Measurements from ENCODE around the gene TOX2. TPM values are rescaled to one million over a fixed set of nuclear protein-coding genes. Genes with fewer than 3 reads are reported as not detected.

TOX2 gene
- total RNA-seq, 1 donor from 2014 or later: 24.3 TPM

- H3K4me3 ChIP-seq: no peak overlapping the region
- H3K9me3 ChIP-seq: no peaks in the 10 kb centered on the region
- ATAC-seq (no peak), DNase-seq (no peak)
- TF ChIP-seq, protein P1, sequence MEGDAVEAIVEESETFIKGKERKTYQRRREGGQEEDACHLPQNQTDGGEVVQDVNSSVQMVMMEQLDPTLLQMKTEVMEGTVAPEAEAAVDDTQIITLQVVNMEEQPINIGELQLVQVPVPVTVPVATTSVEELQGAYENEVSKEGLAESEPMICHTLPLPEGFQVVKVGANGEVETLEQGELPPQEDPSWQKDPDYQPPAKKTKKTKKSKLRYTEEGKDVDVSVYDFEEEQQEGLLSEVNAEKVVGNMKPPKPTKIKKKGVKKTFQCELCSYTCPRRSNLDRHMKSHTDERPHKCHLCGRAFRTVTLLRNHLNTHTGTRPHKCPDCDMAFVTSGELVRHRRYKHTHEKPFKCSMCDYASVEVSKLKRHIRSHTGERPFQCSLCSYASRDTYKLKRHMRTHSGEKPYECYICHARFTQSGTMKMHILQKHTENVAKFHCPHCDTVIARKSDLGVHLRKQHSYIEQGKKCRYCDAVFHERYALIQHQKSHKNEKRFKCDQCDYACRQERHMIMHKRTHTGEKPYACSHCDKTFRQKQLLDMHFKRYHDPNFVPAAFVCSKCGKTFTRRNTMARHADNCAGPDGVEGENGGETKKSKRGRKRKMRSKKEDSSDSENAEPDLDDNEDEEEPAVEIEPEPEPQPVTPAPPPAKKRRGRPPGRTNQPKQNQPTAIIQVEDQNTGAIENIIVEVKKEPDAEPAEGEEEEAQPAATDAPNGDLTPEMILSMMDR (IDR thresholded peaks at IDR 0.05): no peak
- intact Hi-C loops (cut with DNase I): no loop called here
- H3K4me1 ChIP-seq: no peaks in the 10 kb centered on the region
- H3K36me3 ChIP-seq: no peaks in the 10 kb centered on the region
- H3K27ac ChIP-seq: no peak overlapping the region
- H3K27me3 ChIP-seq: no peaks in the 10 kb centered on the region
Measured at GRCh38 chr20:43975096-43975768, 60.6 kb downstream of the TOX2 start.

DNA sequence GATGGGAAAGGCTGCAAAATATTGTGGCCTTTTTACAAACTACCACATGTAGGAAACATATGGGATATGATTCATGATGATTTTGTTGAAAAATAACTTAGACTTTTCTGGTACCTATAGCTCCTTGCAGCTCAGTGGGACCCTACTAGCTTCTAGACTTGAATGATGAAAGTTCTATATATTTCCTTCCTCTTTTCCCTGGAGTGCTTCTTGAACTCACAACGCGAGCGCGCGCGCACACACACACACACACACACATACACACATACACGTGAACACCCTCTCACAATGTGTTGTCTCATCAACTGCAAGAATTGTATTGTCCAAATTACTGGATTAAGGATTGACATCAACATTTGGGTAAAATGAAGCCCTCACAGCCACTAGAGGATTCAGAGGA, 61.9 kb downstream of the TOX2 start:
- Histone ChIP-seq H3K9me3 (no peaks in the 10 kb centered on the region), H3K27ac (no peak overlapping the region), H3K36me3 (no peaks in the 10 kb centered on the region), H3K4me1 (no peaks in the 10 kb centered on the region), H3K27me3 (no peaks in the 10 kb centered on the region), H3K4me3 (no peak overlapping the region)
- TF ChIP-seq, protein P1 (IDR thresholded peaks at IDR 0.05): no peak
- intact Hi-C loops (cut with DNase I): no loop called here
- DNase-seq: no peak
- ATAC-seq: peak; percentile 35

DNA sequence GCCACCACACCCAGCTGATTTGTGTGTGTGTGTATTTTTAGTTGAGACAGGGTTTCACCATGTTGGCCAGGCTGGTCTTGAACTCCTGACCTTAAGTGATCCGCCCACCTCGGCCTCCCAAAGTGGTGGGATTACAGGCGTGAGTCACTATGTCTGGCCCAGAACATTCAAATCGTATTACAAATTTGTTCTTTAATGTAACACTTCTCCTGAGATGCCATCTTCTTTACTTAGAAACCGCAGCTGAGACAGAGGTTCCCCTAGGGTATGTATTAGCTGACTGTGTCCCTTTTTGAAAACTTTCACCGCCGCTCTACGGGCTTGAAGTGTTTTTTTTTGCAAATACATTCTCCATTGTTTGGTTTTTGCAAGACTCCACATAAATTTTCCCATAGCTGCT, 62.6 kb downstream of the TOX2 start:
- H3K4me1 ChIP-seq: no peaks in the 10 kb centered on the region
- H3K27me3 ChIP-seq: no peaks in the 10 kb centered on the region
- DNase-seq: no peak
- no peak overlapping the region for H3K4me3 ChIP-seq
- no peak overlapping the region for H3K27ac ChIP-seq
- no peaks in the 10 kb centered on the region for H3K9me3 ChIP-seq
- TF ChIP-seq, protein P1 (IDR thresholded peaks at IDR 0.05): no peak
- no peak for ATAC-seq
- intact Hi-C loops (cut with DNase I): no loop called here
- H3K36me3 ChIP-seq: no peaks in the 10 kb centered on the region

DNA sequence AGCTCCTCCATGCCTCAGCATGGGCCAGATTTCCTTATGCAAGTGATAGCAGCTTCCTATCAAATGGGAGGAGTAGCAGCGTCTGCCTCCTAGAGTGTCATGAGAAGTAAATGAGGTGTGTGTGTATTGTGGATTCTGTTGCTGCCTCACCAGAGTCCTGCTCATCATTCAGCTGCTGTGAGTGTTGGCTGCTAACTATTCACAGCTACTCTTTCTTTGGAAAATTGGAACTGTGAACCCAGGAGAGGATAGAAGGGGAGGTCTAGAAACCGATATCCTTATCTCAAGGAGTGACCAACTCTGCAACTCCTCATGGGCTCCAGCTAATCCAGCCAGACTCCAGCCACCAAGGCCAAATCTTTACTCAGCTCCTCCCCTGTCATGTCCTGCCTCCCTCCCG, 63.3 kb downstream of the TOX2 start:
- no peak for DNase-seq
- Histone ChIP-seq H3K27ac (no peak overlapping the region), H3K4me3 (no peak overlapping the region), H3K27me3 (no peaks in the 10 kb centered on the region), H3K4me1 (no peaks in the 10 kb centered on the region), H3K9me3 (no peaks in the 10 kb centered on the region), H3K36me3 (no peaks in the 10 kb centered on the region)
- no peak for ATAC-seq
- TF ChIP-seq, protein P1 (IDR thresholded peaks at IDR 0.05): no peak
- intact Hi-C loops (cut with DNase I): no loop called here

DNA sequence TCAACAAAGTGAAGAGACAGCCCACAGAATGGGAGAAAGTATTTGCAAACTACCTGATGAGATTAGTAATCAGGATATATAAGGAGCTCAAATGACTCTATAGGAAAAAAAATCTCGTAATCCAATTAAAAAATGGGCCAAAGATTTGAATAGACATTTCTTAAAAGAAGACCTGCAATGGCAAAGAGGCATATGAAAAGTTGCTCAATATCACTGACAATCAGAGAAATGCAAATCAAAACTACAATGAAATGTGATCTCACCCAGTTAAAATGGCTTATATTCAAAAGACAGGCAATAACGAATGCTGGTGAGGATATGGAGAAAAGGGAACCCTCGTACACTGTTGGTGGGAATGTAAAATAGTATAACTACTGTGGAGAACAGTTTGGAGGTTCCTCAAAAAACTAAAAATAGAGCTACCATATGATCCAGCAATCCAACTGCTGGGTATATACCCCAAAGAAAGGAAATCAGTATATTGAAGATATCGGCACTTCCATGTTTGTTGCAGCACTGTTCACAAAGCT, 65.0 kb downstream of the TOX2 start:
- no peak for DNase-seq
- intact Hi-C loops (cut with DNase I): no loop called here
- H3K9me3 ChIP-seq: no peaks in the 10 kb centered on the region
- H3K27ac ChIP-seq: no peak overlapping the region
- H3K27me3 ChIP-seq: no peaks in the 10 kb centered on the region
- H3K4me3 ChIP-seq: no peak overlapping the region
- TF ChIP-seq, protein P1 (IDR thresholded peaks at IDR 0.05): no peak
- no peaks in the 10 kb centered on the region for H3K4me1 ChIP-seq
- no peak for ATAC-seq
- H3K36me3 ChIP-seq: no peaks in the 10 kb centered on the region

Measured in upper lobe of right lung (tissue), 1 donor.